Sigmoid colon (tissue), 7 donors: ENCODE measurements around the gene STYXL2. TPM values are rescaled to one million over a fixed set of nuclear protein-coding genes. Genes with fewer than 3 reads are reported as not detected.

Experiments used
- DNase-seq: peaks from one replicate; pipeline ENCODE4 v3.0.0-alpha.2; 2019
- H3K27ac ChIP-seq, 4 donors: fragments of 200-600 bp; sonication (generic); one replicate each; pipeline ENCODE4 v1.5.1; 2016 to 2019; ENCODE audit warnings: mild to moderate bottlenecking in 1 of 4
- H3K27me3 ChIP-seq, 3 donors: fragments of 200-600 bp; sonication (generic); one replicate each; pipeline ENCODE4 v1.5.1; 2019; ENCODE audit warnings: mild to moderate bottlenecking in 1 of 3
- H3K36me3 ChIP-seq, 4 donors: fragments of 200-600 bp; sonication (generic); one replicate each; pipeline ENCODE4 v1.5.1; 2016 to 2019
- H3K4me1 ChIP-seq, 4 donors: fragments of 200-600 bp; sonication (generic); one replicate each; pipeline ENCODE4 v1.5.1; 2017 to 2019
- H3K4me3 ChIP-seq, 4 donors: fragments of 200-600 bp; sonication (generic); one replicate each; pipeline ENCODE4 v1.5.1; 2017 to 2019; ENCODE audit warnings: mild to moderate bottlenecking in 2 of 4, moderate library complexity in 1 of 4
- H3K9me3 ChIP-seq, 4 donors: fragments of 200-600 bp in 3 of 4; sonication (generic) in 3 of 4; one replicate each; pipeline versions ENCODE4 v1.5.1 to v1.6.1; 2013 to 2019
- EP300 ChIP-seq, 4 donors: sonication (generic); formaldehyde crosslinking; IDR thresholded peaks; one replicate each; pipeline ENCODE4 v1.6.1; 2017; ENCODE audit warnings: antibody characterized with exemption in 4 of 4
- POLR2A ChIP-seq, 2 donors: fragments of 450-650 bp; IDR thresholded peaks; one replicate each; pipeline ENCODE4 v1.6.1; 2016; ENCODE audit warnings: antibody characterized with exemption in 2 of 2, mild to moderate bottlenecking in 2 of 2, moderate library complexity in 2 of 2
- POLR2AphosphoS5 ChIP-seq, 4 donors: sonication (generic); formaldehyde crosslinking; IDR thresholded peaks; one replicate each; pipeline ENCODE4 v1.6.1; 2017; ENCODE audit warnings: antibody characterized with exemption in 4 of 4
- WGBS, 2 donors: extraction: QIAGEN DNeasy Blood & Tissue Kit; methylation state at CpG; one replicate each; pipeline ENCODE4 v1.1.7; 2013; 5-methylcytosine and 5-hydroxymethylcytosine counted together
- intact Hi-C: fragments of 100-400 bp; cut with DNase I; formaldehyde crosslinking; loops from one replicate; pipeline ENCODE4 v1.15.1; 2023
- polyA plus RNA-seq, 3 donors: library from polyadenylated mRNA; stranded (reverse); fragments of 200-250 nt; gene quantifications; one replicate each; pipeline ENCODE4 v1.2.3, GENCODE V29; 2013
- total RNA-seq, 4 donors: library from RNA; depleted of rRNA; stranded (reverse); fragments of >200 nt; gene quantifications; one replicate each; pipeline ENCODE4 v1.1.0, GENCODE V29; 2016
- TF ChIP-seq, protein P1 (sequence below), 4 experiments: fragments of 450-650 bp in 3 of 4; fragments of 200-600 bp in 1 of 4; IDR thresholded peaks; one replicate each; pipeline ENCODE4 v1.5.1; 2016 to 2019; ENCODE audit warnings: antibody characterized with exemption in 4 of 4, mild to moderate bottlenecking in 3 of 4, moderate library complexity in 2 of 4
- donor health status: healthy with polysubstance abuse.
- donor health status: Bipolar disorder and iron deficiency.
- donor health status: healthy.

STYXL2 gene
- total and polyA plus RNA-seq, 7 donors = 0.01 to 0.23 (median 0.16) TPM; not detected in 4

DNA sequence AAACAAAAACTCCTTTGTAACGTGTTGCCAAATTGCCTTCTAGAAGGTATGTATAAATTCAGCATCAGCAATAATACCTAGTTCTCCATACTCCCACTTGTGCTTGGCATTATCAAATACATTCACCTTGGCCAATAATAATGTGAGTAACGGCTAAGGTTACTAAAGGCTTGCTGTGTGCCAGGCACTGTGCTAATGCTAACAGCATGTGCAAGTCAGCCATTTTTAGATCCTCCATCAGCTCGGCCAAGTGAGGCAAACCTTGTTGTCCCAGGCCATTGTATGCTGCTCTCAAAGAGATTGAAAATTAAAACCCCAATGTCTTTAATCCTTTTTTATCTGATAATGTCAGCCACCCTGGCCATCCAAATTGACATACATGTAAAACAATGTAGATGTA, 48.1 kb downstream of the STYXL2 start:
- H3K9me3 ChIP-seq = no peaks in the 10 kb centered on the region
- H3K4me1 ChIP-seq = peaks cover 0 to 9% (median 0%) of the 10 kb centered on the region in 4 donors
- no peaks in the 10 kb centered on the region for H3K36me3 ChIP-seq
- 92 to 94% methylated on average over 3 of the region's 3 CpGs for WGBS, 2 donors
- H3K4me3 ChIP-seq = no peak overlapping the region
- DNase-seq = no peak
- intact Hi-C loops = no loop called here
- no peak overlapping the region for H3K27ac ChIP-seq
- H3K27me3 ChIP-seq = no peaks in the 10 kb centered on the region
- TF ChIP-seq POLR2A (IDR thresholded peaks at IDR 0.05) = no peak
- TF ChIP-seq, protein P1, sequence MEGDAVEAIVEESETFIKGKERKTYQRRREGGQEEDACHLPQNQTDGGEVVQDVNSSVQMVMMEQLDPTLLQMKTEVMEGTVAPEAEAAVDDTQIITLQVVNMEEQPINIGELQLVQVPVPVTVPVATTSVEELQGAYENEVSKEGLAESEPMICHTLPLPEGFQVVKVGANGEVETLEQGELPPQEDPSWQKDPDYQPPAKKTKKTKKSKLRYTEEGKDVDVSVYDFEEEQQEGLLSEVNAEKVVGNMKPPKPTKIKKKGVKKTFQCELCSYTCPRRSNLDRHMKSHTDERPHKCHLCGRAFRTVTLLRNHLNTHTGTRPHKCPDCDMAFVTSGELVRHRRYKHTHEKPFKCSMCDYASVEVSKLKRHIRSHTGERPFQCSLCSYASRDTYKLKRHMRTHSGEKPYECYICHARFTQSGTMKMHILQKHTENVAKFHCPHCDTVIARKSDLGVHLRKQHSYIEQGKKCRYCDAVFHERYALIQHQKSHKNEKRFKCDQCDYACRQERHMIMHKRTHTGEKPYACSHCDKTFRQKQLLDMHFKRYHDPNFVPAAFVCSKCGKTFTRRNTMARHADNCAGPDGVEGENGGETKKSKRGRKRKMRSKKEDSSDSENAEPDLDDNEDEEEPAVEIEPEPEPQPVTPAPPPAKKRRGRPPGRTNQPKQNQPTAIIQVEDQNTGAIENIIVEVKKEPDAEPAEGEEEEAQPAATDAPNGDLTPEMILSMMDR (IDR thresholded peaks at IDR 0.05) = no peak
- no peak for TF ChIP-seq EP300 (IDR thresholded peaks at IDR 0.05)
- no peak for TF ChIP-seq POLR2AphosphoS5 (IDR thresholded peaks at IDR 0.05)

Other genes starting within 250 kb of the STYXL2 start
- gene TADA1, start 217.8 kb upstream of the STYXL2 start, total RNA-seq = 10 to 100 TPM in 2 of 4 donors, 1 to 10 TPM in 2; 8.3 to 16.4 (median 11.2) TPM
- gene TADA1, start 217.8 kb upstream of the STYXL2 start, polyA plus RNA-seq = 1 to 10 TPM; 7.2 to 9.2 (median 8.2) TPM
- 10 to 100 TPM in 1 of 4 donors, 1 to 10 TPM in 3; 7.1 to 15.8 (median 8.4) TPM for gene ILDR2, start 118.5 kb upstream of the STYXL2 start, total RNA-seq
- under 1 TPM in 1 of 3 donors, not detected in 2; 0.42 TPM for gene ILDR2, start 118.5 kb upstream of the STYXL2 start, polyA plus RNA-seq
- 1 to 10 TPM in 3 of 4 donors, under 1 TPM in 1; 0.33 to 1.6 (median 1.1) TPM for gene MAEL, start 104.8 kb upstream of the STYXL2 start, total RNA-seq
- 1 to 10 TPM in 1 of 3 donors, under 1 TPM in 1, not detected in 1; 0.07 to 1.2 TPM for gene MAEL, start 104.8 kb upstream of the STYXL2 start, polyA plus RNA-seq
- gene GPA33, start 3.7 kb upstream of the STYXL2 start, total RNA-seq = under 1 TPM in 2 of 4 donors, not detected in 2; 0.28 to 0.36 TPM
- 100 to 1,000 TPM in 2 of 3 donors, 10 to 100 TPM in 1; 90.7 to 363 (median 101) TPM for gene GPA33, start 3.7 kb upstream of the STYXL2 start, polyA plus RNA-seq
- gene POU2F1, start 126.8 kb downstream of the STYXL2 start, total RNA-seq = 10 to 100 TPM; 15.0 to 35.5 (median 20.3) TPM
- 1 to 10 TPM; 2.3 to 6.3 (median 3.0) TPM for gene POU2F1, start 126.8 kb downstream of the STYXL2 start, polyA plus RNA-seq